Endodermal cell (in vitro differentiated cells): ENCODE data around the gene EXOSC10. TPM values are rescaled to one million over a fixed set of nuclear protein-coding genes. Genes with fewer than 3 reads are reported as not detected.
"Not testable (repeated sequence)": the region's sequence is repeated elsewhere in the genome, so short reads cannot be mapped to it uniquely, and the experiment has no call there.

Experiments
- DNase-seq: peaks from one replicate; pipeline ENCODE4 v3.0.0-alpha.2; 2017
- H3K27ac ChIP-seq: 2 replicates; pipeline ENCODE4 v1.5.1; 2013; ENCODE audit warnings: mild to moderate bottlenecking, low read depth, low read length, moderate library complexity
- H3K27me3 ChIP-seq: 2 replicates; pipeline ENCODE4 v1.6.1; 2013; ENCODE audit warnings: mild to moderate bottlenecking, low read length, moderate library complexity; ENCODE audit not compliant: insufficient read depth, control insufficient read depth, poor library complexity, severe bottlenecking
- H3K36me3 ChIP-seq: 2 replicates; pipeline ENCODE4 v1.7.0; 2013; ENCODE audit warnings: mild to moderate bottlenecking, low read length, moderate library complexity; ENCODE audit not compliant: control insufficient read depth, insufficient read depth
- H3K4me1 ChIP-seq: one replicate; pipeline ENCODE4 v1.7.0; 2013; ENCODE audit warnings: low read length; ENCODE audit not compliant: control insufficient read depth, insufficient read depth
- H3K4me3 ChIP-seq: 2 replicates; pipeline ENCODE4 v1.5.1; 2013; ENCODE audit warnings: mild to moderate bottlenecking, low read length, moderate library complexity
- H3K9ac ChIP-seq: 2 replicates; pipeline ENCODE4 v1.6.1; 2013; ENCODE audit warnings: mild to moderate bottlenecking, low read length, moderate library complexity; ENCODE audit not compliant: poor library complexity, severe bottlenecking; ENCODE audit errors: extremely low read depth
- H3K9me3 ChIP-seq: 2 replicates; pipeline ENCODE4 v1.6.1; 2013; ENCODE audit warnings: mild to moderate bottlenecking, low read length, moderate library complexity; ENCODE audit not compliant: control insufficient read depth
- H3K27ac Mint-ChIP-seq: 2 replicates; pipeline ENCODE4 v1.8.0; 2020; ENCODE audit warnings: mixed read lengths
- H3K27me3 Mint-ChIP-seq: 2 replicates; pipeline ENCODE4 v1.8.0; 2021; ENCODE audit warnings: mild to moderate bottlenecking, mixed read lengths; ENCODE audit not compliant: insufficient read depth
- H3K36me3 Mint-ChIP-seq: 2 replicates; pipeline ENCODE4 v1.8.0; 2020; ENCODE audit warnings: low read depth, mixed read lengths
- H3K4me1 Mint-ChIP-seq: 2 replicates; pipeline ENCODE4 v1.8.0; 2020; ENCODE audit warnings: mixed read lengths
- H3K4me3 Mint-ChIP-seq: 2 replicates; pipeline ENCODE4 v1.8.0; 2020; ENCODE audit warnings: mild to moderate bottlenecking, moderate library complexity, mixed read lengths
- H3K9me3 Mint-ChIP-seq: 2 replicates; pipeline ENCODE4 v1.8.0; 2020; ENCODE audit warnings: mild to moderate bottlenecking, mixed read lengths
- WGBS, 2 experiments: methylation state at CpG; one replicate each; pipeline versions ENCODE4 v1.1.5 to v1.1.7; 2013; ENCODE audit warnings: missing lambda C conversion rate in 2 of 2, mixed read lengths in 1 of 2; ENCODE audit not compliant: insufficient coverage in 1 of 2, insufficient read length in 1 of 2; 5-methylcytosine and 5-hydroxymethylcytosine counted together
- total RNA-seq, 2 donors: library from RNA; stranded (reverse); fragmentation: NEBNext Ultra II Directional in 1 of 2; extraction: Animal tissue kit (Norgen Biotek cat#: 25700) in 1 of 2; gene quantifications; 2 replicates in 1 of 2; 3 replicates in 1 of 2; pipeline ENCODE4 v1.2.1, GENCODE V29; 2021
- TF ChIP-seq, protein P1 (sequence below): fragments of 200-600 bp; sonication (generic); conservative IDR thresholded peaks from 2 replicates; pipeline ENCODE4 v1.5.0; 2021; ENCODE audit warnings: antibody characterized with exemption, mild to moderate bottlenecking

The EXOSC10 gene
- total RNA-seq, 2 donors from 2014 or later: 81.4 to 89.7 TPM

GRCh38 chr1:11019971-11020370 is 79.7 kb downstream of the EXOSC10 start:
- Histone ChIP-seq H3K27ac (no peak overlapping the region), H3K4me1 (peaks cover 3% of the 10 kb centered on the region), H3K9me3 (no peaks in the 10 kb centered on the region), H3K4me3 (no peak overlapping the region), H3K27me3 (no peaks in the 10 kb centered on the region), H3K9ac (no peak overlapping the region), H3K36me3 (peaks cover 88% of the 10 kb centered on the region)
- H3K36me3 Mint-ChIP-seq: peaks cover 89% of the 10 kb centered on the region
- WGBS, 2 experiments: 96 to 98% methylated on average over 4 to 7 of the region's 7 CpGs
- H3K4me3 Mint-ChIP-seq: no peak overlapping the region
- no peak for DNase-seq
- no peaks in the 10 kb centered on the region for H3K9me3 Mint-ChIP-seq
- TF ChIP-seq, protein P1, sequence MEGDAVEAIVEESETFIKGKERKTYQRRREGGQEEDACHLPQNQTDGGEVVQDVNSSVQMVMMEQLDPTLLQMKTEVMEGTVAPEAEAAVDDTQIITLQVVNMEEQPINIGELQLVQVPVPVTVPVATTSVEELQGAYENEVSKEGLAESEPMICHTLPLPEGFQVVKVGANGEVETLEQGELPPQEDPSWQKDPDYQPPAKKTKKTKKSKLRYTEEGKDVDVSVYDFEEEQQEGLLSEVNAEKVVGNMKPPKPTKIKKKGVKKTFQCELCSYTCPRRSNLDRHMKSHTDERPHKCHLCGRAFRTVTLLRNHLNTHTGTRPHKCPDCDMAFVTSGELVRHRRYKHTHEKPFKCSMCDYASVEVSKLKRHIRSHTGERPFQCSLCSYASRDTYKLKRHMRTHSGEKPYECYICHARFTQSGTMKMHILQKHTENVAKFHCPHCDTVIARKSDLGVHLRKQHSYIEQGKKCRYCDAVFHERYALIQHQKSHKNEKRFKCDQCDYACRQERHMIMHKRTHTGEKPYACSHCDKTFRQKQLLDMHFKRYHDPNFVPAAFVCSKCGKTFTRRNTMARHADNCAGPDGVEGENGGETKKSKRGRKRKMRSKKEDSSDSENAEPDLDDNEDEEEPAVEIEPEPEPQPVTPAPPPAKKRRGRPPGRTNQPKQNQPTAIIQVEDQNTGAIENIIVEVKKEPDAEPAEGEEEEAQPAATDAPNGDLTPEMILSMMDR: no peak
- no peak overlapping the region for H3K27ac Mint-ChIP-seq
- H3K4me1 Mint-ChIP-seq: peaks cover 29% of the 10 kb centered on the region
- H3K27me3 Mint-ChIP-seq: no peaks in the 10 kb centered on the region

DNA sequence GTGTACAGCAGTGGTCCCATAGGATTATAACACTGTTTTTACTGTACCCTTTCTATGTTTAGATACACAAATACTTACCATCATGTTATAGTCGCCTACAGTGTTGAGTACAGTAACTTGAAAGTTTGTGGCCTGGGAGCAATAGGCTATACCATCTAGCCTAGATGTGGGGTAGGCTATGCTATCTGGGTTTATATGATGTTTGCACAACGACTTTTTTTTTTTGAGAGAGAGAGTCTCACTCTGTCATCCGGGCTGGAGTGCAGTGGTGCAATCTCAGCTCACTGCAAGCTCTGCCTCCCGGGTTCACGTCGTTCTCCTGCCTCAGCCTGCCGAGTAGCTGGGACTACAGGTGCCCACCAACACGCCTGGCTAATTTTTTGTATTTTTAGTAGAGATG is 80.3 kb downstream of the EXOSC10 start:
- not testable (repeated sequence) for H3K27ac Mint-ChIP-seq, H3K4me3 ChIP-seq, H3K9ac ChIP-seq, H3K27me3 Mint-ChIP-seq, H3K4me1 ChIP-seq, H3K9me3 Mint-ChIP-seq, DNase-seq, H3K27me3 ChIP-seq, H3K27ac ChIP-seq, H3K9me3 ChIP-seq, H3K4me3 Mint-ChIP-seq
- H3K36me3 ChIP-seq: peaks cover 88% of the 10 kb centered on the region
- Mint-ChIP-seq H3K36me3 (peaks cover 89% of the 10 kb centered on the region), H3K4me1 (peaks cover 27% of the 10 kb centered on the region)
- WGBS, 2 experiments: 97 to 100% methylated on average over 1 to 8 of the region's 8 CpGs

Other genes starting within 250 kb of the EXOSC10 start
- gene TARDBP, start 87.2 kb downstream of the EXOSC10 start, total RNA-seq: 100 to 1,000 TPM; 203 to 216 TPM
- under 1 TPM in 1 of 2 donors, not detected in 1; 0.51 TPM for gene MASP2, start 52.6 kb downstream of the EXOSC10 start, total RNA-seq
- 100 to 1,000 TPM; 106 to 107 TPM for gene SRM, start 39.9 kb downstream of the EXOSC10 start, total RNA-seq
- gene ANGPTL7, start 89.5 kb upstream of the EXOSC10 start, total RNA-seq: not detected
- 10 to 100 TPM; 69.0 to 78.3 TPM for gene MTOR, start 162.7 kb upstream of the EXOSC10 start, total RNA-seq
- gene UBIAD1, start 173.3 kb upstream of the EXOSC10 start, total RNA-seq: 10 to 100 TPM; 12.9 to 15.9 TPM